SK-N-SH treated with all-trans-retinoic acid at 6 μM for 48 hours (cell line): ENCODE data around the gene ZFP3.
"Not testable (repeated sequence)": the region's sequence is repeated elsewhere in the genome, so short reads cannot be mapped to it uniquely, and the experiment has no call there.

Experiments
- ARNTL ChIP-seq: fragments of 450-650 bp; formaldehyde crosslinking; IDR thresholded peaks from 2 replicates; pipeline ENCODE4 v1.5.0; 2020; ENCODE audit warnings: low read depth, mild to moderate bottlenecking, moderate library complexity, borderline replicate concordance
- BACH2 ChIP-seq: fragments of 250-450 bp; sonication (Bioruptor Pico); IDR thresholded peaks from 2 replicates; pipeline ENCODE4 v1.9.0; 2021; ENCODE audit warnings: mild to moderate bottlenecking, borderline replicate concordance
- CSDC2 ChIP-seq: fragments of 250-450 bp; sonication (Bioruptor Pico); IDR thresholded peaks from 2 replicates; pipeline ENCODE4 v1.5.0; 2020; ENCODE audit warnings: mild to moderate bottlenecking, moderate library complexity
- GLIS3 ChIP-seq: fragments of 250-450 bp; sonication (Bioruptor Pico); IDR thresholded peaks from 2 replicates; pipeline ENCODE4 v1.5.0; 2020; ENCODE audit warnings: mild to moderate bottlenecking, moderate library complexity
- ISL1 ChIP-seq: fragments of 250-450 bp; sonication (Bioruptor Pico); IDR thresholded peaks from 2 replicates; pipeline ENCODE4 v2.1.2; 2022; ENCODE audit warnings: mild to moderate bottlenecking, moderate library complexity
- OSR1 ChIP-seq: fragments of 250-450 bp; sonication (Bioruptor Pico); IDR thresholded peaks from 2 replicates; pipeline ENCODE4 v1.8.0; 2022; ENCODE audit warnings: moderate library complexity, mild to moderate bottlenecking, inconsistent platforms
- PATZ1 ChIP-seq: fragments of 250-450 bp; sonication (Bioruptor Pico); IDR thresholded peaks from 2 replicates; pipeline ENCODE4 v1.8.0; 2020; ENCODE audit warnings: mild to moderate bottlenecking, moderate library complexity, borderline replicate concordance
- ZFP30 ChIP-seq: fragments of 450-650 bp; formaldehyde crosslinking; IDR thresholded peaks from 2 replicates; pipeline ENCODE4 v1.5.0; 2022; ENCODE audit warnings: mild to moderate bottlenecking, moderate library complexity
- ZNF8 ChIP-seq: fragments of 450-650 bp; formaldehyde crosslinking; IDR thresholded peaks from 2 replicates; pipeline ENCODE4 v1.5.0; 2020; ENCODE audit warnings: mild to moderate bottlenecking, moderate library complexity
- TF ChIP-seq, protein P1 (sequence below): fragments of 250-450 bp; sonication (Bioruptor Pico); IDR thresholded peaks from 2 replicates; pipeline ENCODE4 v1.5.1; 2020; ENCODE audit warnings: low read depth, mild to moderate bottlenecking, moderate library complexity
- TF ChIP-seq, protein P2 (sequence below): fragments of 250-450 bp; sonication (Bioruptor Pico); IDR thresholded peaks from 2 replicates; pipeline ENCODE4 v1.8.0; 2021; ENCODE audit warnings: low read depth, mild to moderate bottlenecking, moderate library complexity, borderline replicate concordance

- TF ChIP-seq BACH2 (CRISPR knock-in tag); OSR1 (CRISPR knock-in tag); ZFP30; ARNTL (CRISPR knock-in tag); ZNF8; PATZ1 (CRISPR knock-in tag); GLIS3 (CRISPR knock-in tag); CSDC2; ISL1: not testable (repeated sequence)
- TF ChIP-seq, protein P1, sequence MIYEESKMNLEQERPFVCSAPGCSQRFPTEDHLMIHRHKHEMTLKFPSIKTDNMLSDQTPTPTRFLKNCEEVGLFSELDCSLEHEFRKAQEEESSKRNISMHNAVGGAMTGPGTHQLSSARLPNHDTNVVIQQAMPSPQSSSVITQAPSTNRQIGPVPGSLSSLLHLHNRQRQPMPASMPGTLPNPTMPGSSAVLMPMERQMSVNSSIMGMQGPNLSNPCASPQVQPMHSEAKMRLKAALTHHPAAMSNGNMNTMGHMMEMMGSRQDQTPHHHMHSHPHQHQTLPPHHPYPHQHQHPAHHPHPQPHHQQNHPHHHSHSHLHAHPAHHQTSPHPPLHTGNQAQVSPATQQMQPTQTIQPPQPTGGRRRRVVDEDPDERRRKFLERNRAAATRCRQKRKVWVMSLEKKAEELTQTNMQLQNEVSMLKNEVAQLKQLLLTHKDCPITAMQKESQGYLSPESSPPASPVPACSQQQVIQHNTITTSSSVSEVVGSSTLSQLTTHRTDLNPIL = not testable (repeated sequence)
- TF ChIP-seq, protein P2, sequence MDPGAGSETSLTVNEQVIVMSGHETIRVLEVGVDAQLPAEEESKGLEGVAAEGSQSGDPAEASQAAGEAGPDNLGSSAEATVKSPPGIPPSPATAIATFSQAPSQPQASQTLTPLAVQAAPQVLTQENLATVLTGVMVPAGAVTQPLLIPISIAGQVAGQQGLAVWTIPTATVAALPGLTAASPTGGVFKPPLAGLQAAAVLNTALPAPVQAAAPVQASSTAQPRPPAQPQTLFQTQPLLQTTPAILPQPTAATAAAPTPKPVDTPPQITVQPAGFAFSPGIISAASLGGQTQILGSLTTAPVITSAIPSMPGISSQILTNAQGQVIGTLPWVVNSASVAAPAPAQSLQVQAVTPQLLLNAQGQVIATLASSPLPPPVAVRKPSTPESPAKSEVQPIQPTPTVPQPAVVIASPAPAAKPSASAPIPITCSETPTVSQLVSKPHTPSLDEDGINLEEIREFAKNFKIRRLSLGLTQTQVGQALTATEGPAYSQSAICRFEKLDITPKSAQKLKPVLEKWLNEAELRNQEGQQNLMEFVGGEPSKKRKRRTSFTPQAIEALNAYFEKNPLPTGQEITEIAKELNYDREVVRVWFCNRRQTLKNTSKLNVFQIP (CRISPR knock-in tag) = not testable (repeated sequence)
Measured at GRCh38 chr17:5134571-5134970, 56.3 kb downstream of the ZFP3 start.
